HG02852 (cell line): ENCODE measurements around the gene CDO1.
"Not testable (repeated sequence)": the region's sequence is repeated elsewhere in the genome, so short reads cannot be mapped to it uniquely, and the experiment has no call there.

Source experiments
- ATAC-seq: cut with Tn5 transposase; IDR thresholded peaks from one replicate; pipeline ENCODE4 v1.9.1; 2021; ENCODE audit warnings: mild to moderate bottlenecking, moderate library complexity; ENCODE audit not compliant: unreplicated experiment

Gene CDO1

GRCh38 chr5:115831163-115831768 is 14.8 kb upstream of the CDO1 start:
- peak; percentile 76 for ATAC-seq

GRCh38 chr5:115829913-115830312 is 13.5 kb upstream of the CDO1 start:
- no peak for ATAC-seq

- ATAC-seq = no peak
These were observed 9.5 kb upstream of the CDO1 start for GRCh38 chr5:115825948-115826347.

GRCh38 chr5:115824983-115825382 is 8.5 kb upstream of the CDO1 start:
- not testable (repeated sequence) for ATAC-seq

- no peak for ATAC-seq
These were observed 4.4 kb upstream of the CDO1 start for GRCh38 chr5:115820846-115821245.

- no peak for ATAC-seq
These were observed 2.4 kb upstream of the CDO1 start for GRCh38 chr5:115818821-115819220.

GRCh38 chr5:115817386-115817785 is 927 bp upstream of the CDO1 start:
- ATAC-seq = no peak

GRCh38 chr5:115815693-115816225 is 700 bp downstream of the CDO1 start:
- ATAC-seq = no peak

GRCh38 chr5:115815006-115815692 is 1.3 kb downstream of the CDO1 start:
- ATAC-seq = no peak

GRCh38 chr5:115813719-115814118 is 2.7 kb downstream of the CDO1 start:
- no peak for ATAC-seq

- no peak for ATAC-seq
These were observed 4.1 kb downstream of the CDO1 start for GRCh38 chr5:115812372-115812771.

- ATAC-seq = no peak
These were observed 5.1 kb downstream of the CDO1 start for GRCh38 chr5:115811406-115811805.

GRCh38 chr5:115810761-115811160 is 5.7 kb downstream of the CDO1 start:
- ATAC-seq = no peak

- no peak for ATAC-seq
These were observed 6.5 kb downstream of the CDO1 start for GRCh38 chr5:115809946-115810345.

- ATAC-seq = not testable (repeated sequence)
These were observed 8.4 kb downstream of the CDO1 start for GRCh38 chr5:115808066-115808465.

GRCh38 chr5:115807654-115808052 is 8.8 kb downstream of the CDO1 start:
- ATAC-seq = no peak

- ATAC-seq = no peak
These were observed 9.3 kb downstream of the CDO1 start for GRCh38 chr5:115806986-115807653.

- ATAC-seq = no peak
These were observed 14.5 kb downstream of the CDO1 start for GRCh38 chr5:115801984-115802383.

- no peak for ATAC-seq
These were observed 15.3 kb downstream of the CDO1 start for GRCh38 chr5:115801152-115801551.

- ATAC-seq = no peak
These were observed 16.4 kb downstream of the CDO1 start for GRCh38 chr5:115800108-115800507.

- ATAC-seq = no peak
These were observed 18.2 kb downstream of the CDO1 start for GRCh38 chr5:115798252-115798651.

- no peak for ATAC-seq
These were observed 19.8 kb downstream of the CDO1 start for GRCh38 chr5:115796656-115797055.
